ENCODE data around the gene USH2A.

DNA sequence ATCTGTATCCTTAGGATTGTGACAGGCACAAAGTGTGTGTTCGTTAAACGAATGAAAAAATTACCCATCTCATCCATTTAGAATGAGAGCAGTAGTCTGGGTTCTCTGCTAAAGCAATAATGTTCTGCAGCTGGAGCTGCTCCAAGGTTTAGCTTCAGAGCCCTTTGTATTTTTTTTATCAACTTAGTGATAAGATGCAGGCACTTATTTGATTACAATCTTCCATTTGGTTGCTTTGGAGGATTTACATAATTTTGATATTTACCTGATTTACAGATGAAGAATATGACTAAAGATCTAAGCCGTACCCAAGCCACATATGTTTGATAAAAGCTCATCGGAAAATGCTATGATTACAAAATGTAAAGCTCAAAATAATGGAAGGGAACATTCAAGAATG lies 654.9 kb downstream of the USH2A start:
- TF ChIP-seq FOXM1 (IDR thresholded peaks at IDR 0.05; ENCODE audit: borderline replicate concordance) (no peak), SUZ12 (IDR thresholded peaks at IDR 0.05) (no peak), BHLHE40 (IDR thresholded peaks at IDR 0.05; ENCODE audit: borderline replicate concordance) (no peak), ELF4 (IDR thresholded peaks at IDR 0.05) (no peak), SP1 (IDR thresholded peaks at IDR 0.05) (no peak), ZNF384 (IDR thresholded peaks at IDR 0.05) (no peak), FOXK2 (IDR thresholded peaks at IDR 0.05) (no peak), FOXA1 (IDR thresholded peaks at IDR 0.05) (no peak), CTBP1 (IDR thresholded peaks at IDR 0.05; ENCODE audit: borderline replicate concordance) (no peak), L3MBTL2 (conservative IDR thresholded peaks at IDR 0.05) (no peak), NFRKB (IDR thresholded peaks at IDR 0.05) (no peak)

Measured in HEK293T (cell line).